Neural progenitor cell (in vitro differentiated cells): Measurements from ENCODE around the gene HSD11B1.

Source experiments
- CTCF ChIP-seq: fragments of 200-600 bp; sonication (generic); IDR thresholded peaks from 2 replicates; pipeline ENCODE4 v1.5.1; 2017; ENCODE audit warnings: antibody characterized with exemption, mild to moderate bottlenecking
- EZH2phosphoT487 ChIP-seq: fragments of 200-600 bp; sonication (generic); IDR thresholded peaks from 2 replicates; pipeline ENCODE4 v1.6.1; 2017; ENCODE audit warnings: antibody characterized with exemption

- TF ChIP-seq CTCF = no peak
- no peak for TF ChIP-seq EZH2phosphoT487
These were observed 46.7 kb upstream of the HSD11B1 start for GRCh38 chr1:209657918-209658317.
